BE2C (cell line): ENCODE data around the gene TCF21.

Source experiments
- DNase-seq: peaks from one replicate; pipeline ENCODE4 v3.0.0-alpha.2; 2020
- H3K27me3 ChIP-seq: fragments of 250-450 bp; sonication (Bioruptor Pico); 2 replicates; pipeline ENCODE4 v1.5.1; 2020; ENCODE audit warnings: mild to moderate bottlenecking
- H3K36me3 ChIP-seq: fragments of 250-450 bp; sonication (Bioruptor Pico); 2 replicates; pipeline ENCODE4 v1.5.1; 2020; ENCODE audit warnings: mild to moderate bottlenecking
- H3K4me1 ChIP-seq: fragments of 250-450 bp; sonication (Bioruptor Pico); 2 replicates; pipeline ENCODE4 v1.5.1; 2020
- H3K4me3 ChIP-seq: 2 replicates; pipeline ENCODE4 v1.5.1; 2011; ENCODE audit warnings: low read depth, low read length
- H3K9me3 ChIP-seq: fragments of 250-450 bp; sonication (Bioruptor Pico); 2 replicates; pipeline ENCODE4 v1.5.1; 2020
- CTCF ChIP-seq: IDR thresholded peaks from 2 replicates; pipeline ENCODE4 v1.5.1; 2012; ENCODE audit warnings: mild to moderate bottlenecking, low read depth, low read length

Gene TCF21

GRCh38 chr6:133891149-133891926, 2.4 kb downstream of the TCF21 start:
- Histone ChIP-seq H3K36me3 (no peaks in the 10 kb centered on the region), H3K4me3 (no peak overlapping the region), H3K4me1 (no peaks in the 10 kb centered on the region), H3K27me3 (peaks cover 100% of the 10 kb centered on the region), H3K9me3 (no peaks in the 10 kb centered on the region)
- TF ChIP-seq CTCF = no peak
- peak; percentile 13 for DNase-seq

GRCh38 chr6:133891927-133892812, 3.3 kb downstream of the TCF21 start:
- H3K4me3 ChIP-seq = no peak overlapping the region
- peaks cover 100% of the 10 kb centered on the region for H3K27me3 ChIP-seq
- H3K36me3 ChIP-seq = no peaks in the 10 kb centered on the region
- no peaks in the 10 kb centered on the region for H3K9me3 ChIP-seq
- no peak for TF ChIP-seq CTCF
- no peak for DNase-seq
- no peaks in the 10 kb centered on the region for H3K4me1 ChIP-seq

GRCh38 chr6:133892813-133893691, 4.1 kb downstream of the TCF21 start:
- H3K27me3 ChIP-seq = peaks cover 98% of the 10 kb centered on the region
- H3K36me3 ChIP-seq = no peaks in the 10 kb centered on the region
- peak; percentile 17 for DNase-seq
- no peak for TF ChIP-seq CTCF
- no peaks in the 10 kb centered on the region for H3K9me3 ChIP-seq
- H3K4me3 ChIP-seq = no peak overlapping the region
- H3K4me1 ChIP-seq = no peaks in the 10 kb centered on the region

- no peaks in the 10 kb centered on the region for H3K4me1 ChIP-seq
- peaks cover 98% of the 10 kb centered on the region for H3K27me3 ChIP-seq
- no peaks in the 10 kb centered on the region for H3K9me3 ChIP-seq
- no peaks in the 10 kb centered on the region for H3K36me3 ChIP-seq
- no peak overlapping the region for H3K4me3 ChIP-seq
- no peak for DNase-seq
- no peak for TF ChIP-seq CTCF
Observed at GRCh38 chr6:133893946-133894345, 5.0 kb downstream of the TCF21 start.

- TF ChIP-seq CTCF = no peak
- H3K9me3 ChIP-seq = no peaks in the 10 kb centered on the region
- no peak for DNase-seq
- no peaks in the 10 kb centered on the region for H3K4me1 ChIP-seq
- peaks cover 95% of the 10 kb centered on the region for H3K27me3 ChIP-seq
- H3K4me3 ChIP-seq = no peak overlapping the region
- no peaks in the 10 kb centered on the region for H3K36me3 ChIP-seq
Observed at GRCh38 chr6:133894369-133894768, 5.5 kb downstream of the TCF21 start.
